NCI-H2029 (cell line): ENCODE measurements around the gene HLA-E.
"Not testable (repeated sequence)": the region's sequence is repeated elsewhere in the genome, so short reads cannot be mapped to it uniquely, and the experiment has no call there.

Experiments
- DNase-seq: peaks from one replicate; lab custom pipeline; 2025; lab: John Stamatoyannopoulos, UW

Gene HLA-E

GRCh38 chr6:30489081-30490025 is at the start of gene HLA-E:
Gene HLA-E, plus strand, starts transcription at chr6:30489509. Its CDS starts 23 bp downstream, at chr6:30489532.
- peak; percentile 83 for DNase-seq

DNA sequence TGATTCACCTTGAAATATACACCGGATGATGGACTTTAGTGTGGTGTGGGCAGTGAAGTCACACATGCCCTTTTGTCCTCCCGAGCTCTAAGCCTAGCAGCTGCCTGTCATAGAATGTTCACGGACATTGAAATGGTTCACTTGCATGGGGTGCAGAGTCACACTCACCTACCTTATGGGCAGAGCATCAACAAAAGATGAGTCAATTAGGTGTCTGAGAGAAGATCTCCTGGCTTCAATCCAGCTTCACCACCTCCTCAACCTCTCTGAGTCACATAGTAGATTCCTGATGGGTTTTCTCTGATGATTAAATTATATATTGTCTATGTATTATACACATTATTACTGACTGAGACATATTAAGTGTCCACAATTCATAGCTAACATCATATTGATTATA is 48.1 kb upstream of the HLA-E start:
- DNase-seq = no peak

- no peak for DNase-seq
These were observed 45.5 kb upstream of the HLA-E start for GRCh38 chr6:30443657-30444450.

GRCh38 chr6:30444451-30444742 is 44.9 kb upstream of the HLA-E start:
- no peak for DNase-seq

DNA sequence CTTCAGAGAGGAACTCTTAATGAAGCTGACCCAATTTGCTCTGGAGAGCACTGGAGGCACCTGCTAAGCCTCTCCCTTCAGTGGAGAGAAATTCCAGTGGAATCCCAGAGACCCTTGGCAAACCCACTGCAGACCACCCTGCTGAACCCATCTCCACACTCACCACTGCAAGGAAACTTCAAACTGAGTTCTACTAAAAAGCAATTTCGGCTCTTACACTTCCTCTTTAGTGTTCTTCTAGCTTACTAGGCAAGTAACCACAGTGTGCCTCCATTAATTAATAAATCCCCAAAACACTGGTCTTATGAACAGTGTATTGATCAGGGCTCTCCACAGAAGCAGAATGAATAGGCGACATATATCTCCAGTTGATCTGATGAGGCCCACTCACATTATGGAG is 43.0 kb upstream of the HLA-E start:
- DNase-seq = no peak

GRCh38 chr6:30447237-30447636 is 42.1 kb upstream of the HLA-E start:
- no peak for DNase-seq

- no peak for DNase-seq
These were observed 38.8 kb upstream of the HLA-E start for GRCh38 chr6:30450548-30450908.

- no peak for DNase-seq
These were observed 38.1 kb upstream of the HLA-E start for GRCh38 chr6:30450909-30451841.

- DNase-seq = no peak
These were observed 36.4 kb upstream of the HLA-E start for GRCh38 chr6:30452736-30453507.

DNA sequence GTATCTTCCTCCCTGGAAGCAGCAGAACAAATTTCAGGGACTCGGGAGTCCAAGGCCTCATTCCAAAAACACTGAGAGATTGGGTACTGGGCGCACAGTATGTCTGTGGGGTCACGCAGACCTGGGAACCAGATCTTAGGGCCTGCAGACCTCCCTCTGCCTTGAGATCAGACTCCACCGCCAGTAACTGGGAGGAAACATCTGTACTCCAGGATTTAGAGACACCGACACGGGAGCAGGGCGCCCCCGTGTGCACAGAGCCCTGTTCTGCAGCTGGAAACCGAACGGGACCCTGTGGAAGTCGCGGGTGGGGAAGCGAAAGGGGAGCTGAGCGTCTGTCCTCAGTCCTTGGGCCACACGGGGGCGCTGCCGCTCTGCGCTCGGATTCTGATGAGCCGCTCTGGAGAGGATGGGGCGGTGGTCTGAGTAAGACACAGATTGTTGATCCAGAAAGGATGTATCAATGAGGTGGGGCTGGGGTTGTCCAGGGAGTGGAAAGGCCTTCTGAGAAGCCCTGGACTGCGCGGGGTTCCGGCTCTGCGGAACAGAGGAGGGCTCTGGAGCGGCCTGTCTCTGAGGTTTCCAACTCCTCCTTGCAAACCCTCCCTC is 35.7 kb upstream of the HLA-E start:
- peak; percentile 69 for DNase-seq

GRCh38 chr6:30459145-30459544 is 30.2 kb upstream of the HLA-E start:
- DNase-seq = no peak

DNA sequence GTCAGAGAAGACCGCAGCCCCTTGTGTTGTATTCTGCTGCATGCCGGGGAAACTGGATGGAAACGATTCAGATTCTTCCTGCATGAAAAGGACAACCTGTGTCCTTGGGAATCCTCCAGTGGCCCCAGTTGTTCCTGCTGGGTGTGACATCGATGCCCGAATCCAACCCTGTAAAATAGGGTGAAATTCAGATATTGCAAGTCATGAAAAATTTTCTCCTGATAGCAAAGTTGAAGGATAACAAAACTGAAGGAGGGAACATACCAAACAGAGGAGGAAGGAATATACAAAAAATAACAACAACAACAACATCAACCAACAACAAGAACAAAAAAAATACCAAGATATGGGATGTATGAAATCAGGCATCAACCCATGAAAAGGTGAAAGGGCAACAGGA is 28.3 kb upstream of the HLA-E start:
- DNase-seq = no peak

DNA sequence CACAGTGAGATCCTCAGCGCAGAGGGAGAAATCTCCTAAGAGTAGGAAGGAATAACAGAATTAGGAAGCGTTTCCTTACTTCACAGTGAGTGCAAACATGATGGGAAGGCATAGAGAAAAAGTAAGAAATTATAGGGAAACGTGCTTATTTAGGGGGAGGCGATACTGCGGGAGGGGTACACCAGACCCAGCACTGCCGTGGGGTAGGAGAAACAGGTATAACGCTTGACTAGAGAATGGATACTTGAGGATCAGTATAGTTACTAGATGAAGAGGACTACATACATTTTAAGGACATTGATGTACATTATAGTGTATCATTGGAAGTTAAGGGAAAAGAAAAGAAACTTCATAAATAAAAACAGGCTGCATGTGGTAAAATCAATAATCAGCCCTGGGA is 26.8 kb upstream of the HLA-E start:
- no peak for DNase-seq

GRCh38 chr6:30463242-30463641 is 26.1 kb upstream of the HLA-E start:
- no peak for DNase-seq

- DNase-seq = no peak
These were observed 25.4 kb upstream of the HLA-E start for GRCh38 chr6:30463651-30464618.

DNA sequence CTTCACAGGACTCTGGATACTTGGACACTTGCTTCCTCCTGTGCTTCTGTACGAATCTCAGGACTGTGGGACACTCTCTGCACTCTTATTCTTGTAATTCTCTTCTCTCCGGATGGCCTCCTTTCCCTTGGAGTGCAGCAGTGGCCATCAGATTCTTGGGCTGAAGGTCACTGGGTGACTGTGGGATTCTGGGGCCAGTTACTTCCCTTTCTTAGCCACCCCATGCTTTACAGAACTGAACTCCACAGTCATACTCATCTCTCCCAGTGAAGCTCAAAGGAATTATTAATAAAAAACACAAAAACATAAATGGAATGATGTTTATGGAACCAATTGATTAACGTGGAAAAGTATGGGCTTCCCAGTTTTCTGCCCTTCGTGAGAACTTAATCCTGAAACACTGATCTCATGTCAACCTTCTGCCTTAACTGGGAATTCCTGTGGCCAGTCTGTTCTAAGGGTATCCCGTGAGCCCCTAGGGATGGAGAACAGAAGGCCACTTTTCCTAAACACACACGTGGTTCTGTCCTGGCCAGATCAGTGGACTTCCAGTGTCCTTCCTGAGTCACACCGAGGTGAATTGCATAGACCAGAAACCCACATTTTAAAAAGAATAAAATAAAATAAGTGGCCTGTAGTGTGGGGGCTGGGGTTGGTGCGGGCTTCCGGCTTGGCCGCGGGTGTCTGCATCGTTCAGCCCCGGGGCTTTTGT is 23.6 kb upstream of the HLA-E start:
- no peak for DNase-seq

DNA sequence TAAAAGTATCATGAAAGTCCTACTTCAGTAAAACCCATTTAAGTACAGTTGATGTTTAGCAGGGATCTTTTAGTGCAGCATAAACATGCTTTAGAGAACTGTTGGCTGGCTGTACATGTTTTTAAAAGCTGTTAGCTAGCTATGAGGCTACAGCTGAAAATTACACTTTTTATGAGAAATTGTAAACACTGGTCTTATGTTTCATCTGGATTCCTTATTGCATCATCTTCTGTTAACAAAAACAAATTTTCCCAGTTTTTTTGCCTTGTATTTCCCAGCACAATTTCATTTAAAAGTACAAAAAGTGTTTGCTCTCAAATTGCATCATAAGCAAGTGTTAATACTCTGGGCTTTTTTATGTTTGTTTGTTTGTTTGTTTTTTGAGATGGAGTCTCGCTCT is 18.3 kb upstream of the HLA-E start:
- DNase-seq = no peak

DNA sequence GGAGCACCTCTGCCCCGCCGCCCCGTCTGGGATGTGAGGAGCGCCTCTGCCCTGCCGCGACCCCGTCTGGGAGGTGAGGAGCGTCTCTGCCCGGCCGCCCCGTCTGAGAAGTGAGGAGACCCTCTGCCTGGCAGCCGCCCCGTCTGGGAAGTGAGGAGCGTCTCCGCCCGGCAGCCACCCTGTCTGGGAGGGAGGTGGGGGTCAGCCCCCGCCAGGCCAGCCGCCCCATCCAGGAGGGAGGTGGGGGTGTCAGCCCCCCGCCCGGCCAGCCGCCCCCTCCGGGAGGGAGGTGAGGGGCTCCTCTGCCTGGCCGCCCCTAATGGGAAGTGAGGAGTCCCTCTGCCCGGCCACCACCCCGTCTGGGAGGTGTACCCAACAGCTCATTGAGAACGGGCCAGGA is 14.2 kb upstream of the HLA-E start:
- DNase-seq = not testable (repeated sequence)

- no peak for DNase-seq
These were observed 8.7 kb upstream of the HLA-E start for GRCh38 chr6:30480536-30481156.
